ENCODE data around the gene CA12.
"Not testable (repeated sequence)": the region's sequence is repeated elsewhere in the genome, so short reads cannot be mapped to it uniquely, and the experiment has no call there.

The CA12 gene

GRCh38 chr15:63332367-63333124 is 49.1 kb downstream of the CA12 start:
- DNase-seq: no peak

GRCh38 chr15:63331456-63331855 is 50.2 kb downstream of the CA12 start:
- no peak for DNase-seq

- DNase-seq: no peak
These were observed 50.7 kb downstream of the CA12 start for GRCh38 chr15:63330926-63331325.

- DNase-seq: no peak
These were observed 51.9 kb downstream of the CA12 start for GRCh38 chr15:63329567-63330350.

- DNase-seq: no peak
These were observed 53.8 kb downstream of the CA12 start for GRCh38 chr15:63327648-63328421.

DNA sequence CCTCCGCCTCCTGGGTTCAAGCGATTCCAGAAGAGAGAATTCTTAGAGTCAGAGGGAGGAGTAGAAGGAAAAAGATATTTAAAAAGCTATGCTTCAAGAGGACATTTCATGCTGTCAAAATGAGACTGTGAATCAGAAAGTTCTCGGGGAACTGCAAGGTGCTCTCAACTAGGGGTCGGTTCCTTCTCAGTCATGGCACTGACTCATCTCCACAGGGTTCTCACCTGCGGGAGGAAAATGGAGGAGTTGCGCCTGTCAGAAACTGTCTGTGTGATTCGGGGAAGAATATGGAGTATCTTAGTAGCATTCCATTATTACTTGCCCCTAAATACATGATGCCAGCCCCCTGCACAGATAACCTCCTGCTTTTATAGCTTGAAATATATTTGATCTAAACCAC is 56.9 kb downstream of the CA12 start:
- DNase-seq: no peak

- no peak for DNase-seq
These were observed 57.7 kb downstream of the CA12 start for GRCh38 chr15:63323798-63324563.

DNA sequence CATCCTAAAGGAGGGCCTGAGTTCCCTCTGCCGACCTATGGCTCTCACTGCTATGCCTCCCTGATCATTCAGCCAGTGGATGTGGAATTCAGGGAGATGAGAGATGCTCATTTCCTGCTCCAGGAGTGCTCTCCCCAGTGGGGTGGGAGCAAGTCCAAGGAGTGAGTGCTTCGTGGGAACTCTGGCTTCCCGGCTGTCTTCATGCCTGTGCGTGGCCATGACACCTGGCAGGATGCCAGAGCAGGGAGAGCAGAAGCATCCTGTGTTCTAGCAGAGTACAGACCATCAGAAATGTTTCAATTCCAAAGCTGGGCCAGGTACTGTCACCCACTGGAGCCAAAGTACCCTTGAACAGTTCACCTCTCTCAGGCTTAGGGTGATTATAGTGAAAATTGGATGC is 59.1 kb downstream of the CA12 start:
- DNase-seq: peak; percentile 35

DNA sequence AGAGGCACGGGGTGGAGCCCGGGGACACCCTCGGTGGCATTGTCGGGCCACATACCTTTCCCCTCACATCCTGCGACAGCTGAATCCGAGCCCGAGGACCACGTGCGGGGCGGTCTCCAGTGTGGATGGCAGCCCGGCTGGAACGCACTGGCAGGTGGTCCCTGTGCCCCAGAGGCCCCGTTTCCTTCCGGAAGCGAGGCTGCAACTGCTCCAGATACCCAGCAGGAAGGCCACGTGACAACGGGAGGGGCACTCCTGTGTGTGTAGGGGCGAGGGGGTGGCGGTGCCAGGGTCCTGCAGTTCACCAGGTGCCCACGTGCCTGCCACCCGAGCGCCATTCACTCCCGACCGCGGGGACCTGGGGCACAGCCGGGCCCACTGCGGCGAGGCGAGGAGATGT is 60.2 kb downstream of the CA12 start:
- DNase-seq: no peak

GRCh38 chr15:63320981-63321380 is 60.7 kb downstream of the CA12 start:
- not testable (repeated sequence) for DNase-seq

GRCh38 chr15:63320446-63320845 is 61.2 kb downstream of the CA12 start:
- DNase-seq: not testable (repeated sequence)

DNA sequence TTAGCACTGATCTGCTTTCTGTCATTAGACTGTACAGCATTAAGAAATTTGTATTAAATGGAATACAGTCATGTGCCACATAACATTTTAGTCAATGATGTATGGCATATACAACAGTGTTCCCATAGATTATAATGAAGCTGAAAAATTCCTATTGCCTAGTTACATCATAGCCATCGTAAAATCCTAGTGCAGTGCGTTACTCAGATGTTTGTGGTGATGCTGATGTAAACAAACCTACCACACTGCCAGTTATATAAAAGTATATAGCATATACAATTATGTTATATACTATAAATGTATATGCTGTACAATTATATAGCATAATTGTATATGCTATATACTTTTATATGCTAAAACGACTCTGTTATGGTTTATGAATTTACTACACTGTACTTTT is 62.6 kb downstream of the CA12 start:
- no peak for DNase-seq

DNA sequence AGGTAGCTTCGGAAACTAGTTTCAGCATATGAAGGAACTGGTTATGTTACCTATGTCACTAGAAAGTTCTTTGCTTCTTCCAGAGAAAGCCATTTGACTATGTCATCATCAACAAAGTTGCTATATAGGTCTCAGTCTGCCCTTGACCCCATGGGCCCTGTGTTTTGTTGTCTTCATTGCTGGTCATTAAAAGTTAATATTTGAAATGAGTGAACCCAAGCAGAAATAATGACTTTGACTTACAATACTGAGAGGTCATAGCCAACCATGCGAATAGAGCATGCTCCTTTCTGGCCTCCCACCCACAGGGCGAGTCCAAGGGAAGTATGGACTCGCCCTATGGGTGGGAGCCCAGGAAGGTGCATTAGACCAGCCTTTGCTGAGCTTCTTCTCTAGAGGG is 63.3 kb downstream of the CA12 start:
- DNase-seq: no peak

DNA sequence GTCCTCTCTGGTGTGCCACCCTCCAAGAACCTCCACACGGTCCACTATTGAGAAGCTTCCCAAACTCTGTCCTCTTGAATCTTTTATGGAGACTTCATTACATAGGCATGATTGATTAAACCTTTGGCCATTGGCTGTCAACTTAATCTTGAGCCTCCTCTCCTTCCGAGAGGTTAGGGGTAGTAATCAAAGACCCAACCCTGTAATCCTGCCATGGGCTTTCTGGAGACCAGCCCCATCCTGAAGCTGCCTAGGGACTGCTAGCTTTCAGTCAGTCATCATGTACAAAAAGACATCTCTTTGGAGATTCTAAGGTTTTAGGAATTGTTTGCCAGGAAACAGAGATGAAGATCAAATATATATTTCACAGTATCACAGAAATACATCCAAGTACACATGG is 67.2 kb downstream of the CA12 start:
- no peak for DNase-seq

- no peak for DNase-seq
These were observed 67.8 kb downstream of the CA12 start for GRCh38 chr15:63313825-63314224.

DNA sequence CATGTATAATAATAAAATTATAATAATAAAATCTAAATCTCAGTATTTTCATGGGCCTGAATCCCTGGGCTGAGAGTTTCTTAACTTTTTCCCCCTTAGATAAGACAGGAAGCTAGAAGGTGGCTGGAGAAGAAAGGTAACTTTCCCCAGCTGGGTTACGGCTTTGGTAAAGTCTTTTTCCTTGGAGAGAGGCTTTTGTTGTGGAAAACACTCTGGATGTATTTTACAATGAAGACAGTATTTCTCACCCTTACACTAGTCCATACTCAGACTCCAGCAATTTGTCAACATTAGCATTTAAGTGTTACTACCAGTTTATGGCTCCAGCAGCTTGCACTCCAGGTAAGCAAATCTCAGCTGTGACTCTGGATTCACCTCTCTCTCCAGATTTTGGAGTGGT is 69.4 kb downstream of the CA12 start:
- no peak for DNase-seq

DNA sequence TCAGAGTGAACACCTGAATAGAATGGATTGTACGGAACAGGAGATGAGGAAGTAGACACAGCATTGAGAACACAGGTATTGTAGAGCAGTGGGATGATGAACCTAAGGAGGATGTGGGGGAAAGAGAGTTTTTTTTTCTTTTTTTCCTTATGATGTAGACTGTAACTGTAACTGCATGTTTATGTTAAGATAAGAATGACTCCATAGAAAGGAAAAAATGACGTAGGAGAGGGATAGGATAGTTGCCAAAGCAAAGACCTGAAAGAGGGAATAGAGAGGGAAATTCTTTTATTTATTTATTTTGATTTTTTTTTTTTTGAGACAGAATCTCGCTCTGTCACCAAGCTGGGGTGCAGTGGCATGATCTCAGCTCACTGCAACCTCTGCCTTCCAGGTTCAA is 71.0 kb downstream of the CA12 start:
- no peak for DNase-seq

DNA sequence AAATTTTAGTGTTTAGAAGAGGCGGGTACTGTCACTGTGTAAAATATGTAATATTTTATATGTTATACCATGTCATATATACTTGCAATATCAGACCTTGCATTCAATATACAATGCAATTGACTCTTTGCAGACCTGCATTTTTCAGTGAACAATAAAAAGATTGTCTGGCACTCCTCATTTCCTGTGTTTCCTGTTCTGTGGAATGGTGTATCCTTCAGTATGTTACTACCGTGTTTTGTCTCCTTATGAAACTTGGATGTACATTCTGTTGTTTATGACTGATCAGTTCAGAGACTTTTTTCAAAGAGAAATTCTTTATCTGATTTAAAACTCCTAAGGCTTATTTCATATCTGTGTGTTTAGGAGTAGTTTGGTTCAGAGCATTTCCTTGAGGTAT is 72.7 kb downstream of the CA12 start:
- no peak for DNase-seq

GRCh38 chr15:63308491-63308890 is 73.2 kb downstream of the CA12 start:
- no peak for DNase-seq

GRCh38 chr15:63306492-63307073 is 75.1 kb downstream of the CA12 start:
- DNase-seq: no peak

DNA sequence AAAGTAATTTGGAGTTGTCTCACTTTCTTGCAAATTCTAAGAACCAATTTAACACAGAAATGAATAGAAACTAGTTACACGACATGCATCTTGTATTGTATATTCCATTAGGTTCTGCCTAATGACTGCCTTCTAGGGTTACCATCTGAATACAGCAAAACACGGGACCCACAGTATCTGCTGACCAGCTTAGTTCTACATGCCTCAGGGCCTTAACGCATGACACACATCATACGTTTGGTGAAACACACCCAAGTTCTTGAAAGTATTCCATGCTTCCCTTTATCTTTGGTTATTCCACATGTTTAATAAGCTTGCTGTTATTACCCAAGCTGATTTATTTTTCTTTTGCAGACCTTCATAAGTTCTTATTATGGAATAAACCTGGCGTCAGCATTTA is 76.4 kb downstream of the CA12 start:
- no peak for DNase-seq

DNA sequence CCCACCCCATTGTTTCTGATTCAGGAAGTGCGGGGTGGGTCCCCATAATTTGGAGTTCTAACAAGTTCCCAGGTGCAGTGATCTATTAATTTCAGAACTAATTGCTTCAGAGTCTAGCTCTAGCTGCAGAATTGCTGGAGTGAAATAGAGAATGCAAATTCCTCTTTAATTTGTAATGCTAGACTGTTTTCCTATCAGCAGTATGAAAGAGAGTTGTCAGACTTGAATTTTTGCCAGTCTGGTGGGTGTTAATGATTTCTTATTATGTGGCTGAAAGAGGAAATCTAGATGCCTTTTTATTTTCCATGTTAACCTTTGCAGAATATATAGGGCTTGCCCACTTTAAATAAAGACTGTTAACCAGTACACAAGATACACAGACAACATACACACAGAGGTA is 80.6 kb downstream of the CA12 start:
- DNase-seq: peak; percentile 33
